ENCODE data around the gene APCDD1. TPM values are rescaled to one million over a fixed set of nuclear protein-coding genes. Genes with fewer than 3 reads are reported as not detected.
"Not testable (repeated sequence)": the region's sequence is repeated elsewhere in the genome, so short reads cannot be mapped to it uniquely, and the experiment has no call there.

Gene APCDD1
- total RNA-seq, 4 donors from 2014 or later = 7.8 to 13.5 (median 11.9) TPM

- Histone ChIP-seq H3K9me3 (no peaks in the 10 kb centered on the region), H3K36me3 (no peaks in the 10 kb centered on the region), H3K4me3 (replicated peaks in 1 of 3) (no peak overlapping the region), H3K27ac (no peak overlapping the region), H3K27me3 (no peaks in the 10 kb centered on the region), H3K4me1 (no peaks in the 10 kb centered on the region)
- intact Hi-C loops (cut with DNase I) = no loop called here
- WGBS, 2 donors = 79 to 83% methylated on average over 2 of the region's 2 CpGs
- no peak for DNase-seq
- TF ChIP-seq POLR2A (IDR thresholded peaks at IDR 0.05) (no peak), CTCF (IDR thresholded peaks at IDR 0.05) (no peak)
Observed at GRCh38 chr18:10495936-10496335, 41.5 kb downstream of the APCDD1 start.

GRCh38 chr18:10497206-10497749, 42.8 kb downstream of the APCDD1 start:
- no peak for DNase-seq
- H3K36me3 ChIP-seq = no peaks in the 10 kb centered on the region
- intact Hi-C loops (cut with DNase I) = no loop called here
- no peaks in the 10 kb centered on the region for H3K4me1 ChIP-seq
- TF ChIP-seq CTCF (IDR thresholded peaks at IDR 0.05) (no peak), POLR2A (IDR thresholded peaks at IDR 0.05) (no peak)
- H3K27me3 ChIP-seq = no peaks in the 10 kb centered on the region
- H3K9me3 ChIP-seq = no peaks in the 10 kb centered on the region
- H3K4me3 ChIP-seq (replicated peaks in 1 of 3) = no peak overlapping the region
- H3K27ac ChIP-seq = no peak overlapping the region

- 83 to 88% methylated on average over 6 of the region's 6 CpGs for WGBS, 2 donors
- H3K27ac ChIP-seq = no peak overlapping the region
- no peak for TF ChIP-seq POLR2A (IDR thresholded peaks at IDR 0.05)
- no peak for TF ChIP-seq CTCF (IDR thresholded peaks at IDR 0.05)
Observed at GRCh38 chr18:10499230-10499629, 44.8 kb downstream of the APCDD1 start.

GRCh38 chr18:10500038-10500437, 45.6 kb downstream of the APCDD1 start:
- no peak for TF ChIP-seq POLR2A (IDR thresholded peaks at IDR 0.05)
- Histone ChIP-seq H3K4me1 (no peaks in the 10 kb centered on the region), H3K9me3 (no peaks in the 10 kb centered on the region), H3K27me3 (no peaks in the 10 kb centered on the region), H3K4me3 (replicated peaks in 1 of 3) (no peak overlapping the region), H3K36me3 (no peaks in the 10 kb centered on the region), H3K27ac (no peak overlapping the region)
- intact Hi-C loops (cut with DNase I) = no loop called here
- DNase-seq = no peak
- WGBS, 2 donors = 77 to 91% methylated on average over 2 of the region's 2 CpGs

More at GRCh38 chr18:10499230-10499629, 44.8 kb downstream of the APCDD1 start:
- Histone ChIP-seq H3K27me3 (no peaks in the 10 kb centered on the region), H3K4me1 (no peaks in the 10 kb centered on the region), H3K4me3 (replicated peaks in 1 of 3) (no peak overlapping the region), H3K9me3 (no peaks in the 10 kb centered on the region), H3K36me3 (no peaks in the 10 kb centered on the region)
- DNase-seq = no peak
- intact Hi-C loops (cut with DNase I) = no loop called here

- Histone ChIP-seq H3K36me3 (no peaks in the 10 kb centered on the region), H3K4me1 (no peaks in the 10 kb centered on the region), H3K27ac (no peak overlapping the region), H3K4me3 (replicated peaks in 1 of 3) (no peak overlapping the region), H3K9me3 (no peaks in the 10 kb centered on the region), H3K27me3 (no peaks in the 10 kb centered on the region)
- DNase-seq = no peak
- WGBS, 2 donors = 81 to 88% methylated on average over 1 of the region's 1 CpG
- intact Hi-C loops (cut with DNase I) = no loop called here
- TF ChIP-seq CTCF (IDR thresholded peaks at IDR 0.05) = no peak
- TF ChIP-seq POLR2A (IDR thresholded peaks at IDR 0.05) = no peak
Observed at GRCh38 chr18:10504723-10505122, 50.3 kb downstream of the APCDD1 start.

- H3K27ac ChIP-seq; H3K27me3 ChIP-seq; H3K36me3 ChIP-seq; H3K4me1 ChIP-seq; H3K4me3 ChIP-seq (replicated peaks in 1 of 3); H3K9me3 ChIP-seq; intact Hi-C loops (cut with DNase I); DNase-seq: not testable (repeated sequence)
- WGBS, 2 donors = 88 to 97% methylated on average over 13 to 19 of the region's 19 CpGs
Observed at GRCh38 chr18:10505892-10506291, 51.5 kb downstream of the APCDD1 start.

Measured in thyroid gland (tissue), 4 donors.